Erythroblast (primary cell): Measurements from ENCODE around the gene CDRT4.

Source experiments
- GATA1 ChIP-seq: IDR thresholded peaks from 2 replicates; pipeline ENCODE4 v1.6.1; 2011; ENCODE audit warnings: low read depth, mild to moderate bottlenecking, control low read depth, low read length, moderate library complexity
- POLR2A ChIP-seq: IDR thresholded peaks from 2 replicates; pipeline ENCODE4 v1.6.1; 2011; ENCODE audit warnings: mild to moderate bottlenecking, low read length

GRCh38 chr17:15457723-15458094 is 9.7 kb downstream of the CDRT4 start:
- TF ChIP-seq POLR2A (no peak), GATA1 (no peak)
